Keratinocyte (primary cell): ENCODE results near the gene HDAC8. TPM values are rescaled to one million over a fixed set of nuclear protein-coding genes. Genes with fewer than 3 reads are reported as not detected.
"Not testable (repeated sequence)": the region's sequence is repeated elsewhere in the genome, so short reads cannot be mapped to it uniquely, and the experiment has no call there.

Source experiments
- DNase-seq: peaks from one replicate; pipeline ENCODE4 v3.0.0-alpha.2; 2011; ENCODE audit warnings: low read depth, missing footprints, low spot score
- FAIRE-seq: peaks from 2 replicates; lab custom pipeline; 2011; peaks lifted over from hg19 to GRCh38; lab: Jason Lieb, UNC
- H2AFZ ChIP-seq: 2 replicates; pipeline ENCODE4 v1.6.0; 2012; ENCODE audit warnings: low read length, control low read depth, inconsistent platforms; ENCODE audit not compliant: control insufficient read depth
- H3K27ac ChIP-seq: 2 replicates; pipeline ENCODE4 v1.5.1; 2011; ENCODE audit warnings: low read length; ENCODE audit not compliant: control insufficient read depth, insufficient read depth
- H3K27me3 ChIP-seq: 3 replicates; pipeline ENCODE4 v1.6.0; 2011; ENCODE audit warnings: low read length; ENCODE audit not compliant: control insufficient read depth, insufficient read depth; ENCODE audit errors: extremely low read depth
- H3K36me3 ChIP-seq, 2 experiments: 2 replicates in 1 of 2; 3 replicates in 1 of 2; pipeline ENCODE4 v1.5.1; 2011; ENCODE audit warnings: low read length in 2 of 2, mild to moderate bottlenecking in 1 of 2; ENCODE audit not compliant: control insufficient read depth in 2 of 2, insufficient read depth in 2 of 2; ENCODE audit errors: extremely low read depth in 1 of 2
- H3K4me1 ChIP-seq: 3 replicates; pipeline ENCODE4 v1.5.1; 2011; ENCODE audit warnings: low read length; ENCODE audit not compliant: control insufficient read depth, insufficient read depth; ENCODE audit errors: extremely low read depth
- H3K4me2 ChIP-seq: 3 replicates; pipeline ENCODE4 v1.6.0; 2011; ENCODE audit warnings: low read depth, low read length; ENCODE audit not compliant: control insufficient read depth, insufficient read depth; ENCODE audit errors: extremely low read depth
- H3K4me3 ChIP-seq, 3 experiments: fragments of 200-600 bp in 1 of 3; sonication (generic) in 1 of 3; 2 replicates in 2 of 3; 3 replicates in 1 of 3; pipeline ENCODE4 v1.5.1; 2011 to 2016; ENCODE audit warnings: low read length in 3 of 3, mild to moderate bottlenecking in 3 of 3, control low read depth in 2 of 3, inconsistent platforms in 1 of 3, low read depth in 1 of 3, mixed read lengths in 1 of 3, mixed run types in 1 of 3, moderate library complexity in 1 of 3; ENCODE audit not compliant: control insufficient read depth in 2 of 3, insufficient read depth in 2 of 3; ENCODE audit errors: extremely low read depth in 1 of 3
- H3K79me2 ChIP-seq: 2 replicates; pipeline ENCODE4 v1.6.0; 2012; ENCODE audit warnings: low read length; ENCODE audit not compliant: control insufficient read depth, insufficient read depth
- H3K9ac ChIP-seq: 3 replicates; pipeline ENCODE4 v1.6.0; 2011; ENCODE audit warnings: low read length; ENCODE audit not compliant: control insufficient read depth, insufficient read depth; ENCODE audit errors: extremely low read depth
- H3K9me1 ChIP-seq: 3 replicates; pipeline ENCODE4 v1.6.0; 2011; ENCODE audit warnings: low read length; ENCODE audit not compliant: control insufficient read depth, insufficient read depth; ENCODE audit errors: extremely low read depth
- H3K9me3 ChIP-seq: 2 replicates; pipeline ENCODE4 v1.5.1; 2012; ENCODE audit warnings: low read depth, low read length; ENCODE audit not compliant: control insufficient read depth
- H4K20me1 ChIP-seq: 3 replicates; pipeline ENCODE4 v1.6.0; 2011; ENCODE audit warnings: low read length; ENCODE audit not compliant: control insufficient read depth, insufficient read depth; ENCODE audit errors: extremely low read depth
- EZH2 ChIP-seq: IDR thresholded peaks from one replicate; pipeline ENCODE4 v1.6.1; 2012; ENCODE audit warnings: inconsistent platforms, mild to moderate bottlenecking, low read length, moderate library complexity
- dilution Hi-C: fragments of 300-500 bp; cut with MboI; formaldehyde crosslinking; loops from one replicate; pipeline ENCODE4 v1.7.0; 2020; ENCODE audit warnings: low sequenced_read_pairs; ENCODE audit not compliant: extremely low pct_ligation_motif_present
- polyA plus RNA-seq, 5 experiments: library from polyadenylated mRNA; depleted of rRNA in 3 of 5; stranded (reverse) in 3 of 5; stranded (forward) in 1 of 5; unstranded in 1 of 5; fragments of >200 nt; gene quantifications; 1 replicate in 1 of 5; 2 replicates in 3 of 5; 3 replicates in 1 of 5; pipeline versions ENCODE4 v1.2.1 to v1.2.3, GENCODE V29; 2011 to 2012; ENCODE audit warnings: missing spikeins in 2 of 5, low read depth in 1 of 5, low replicate concordance in 1 of 5
- TF ChIP-seq, protein P1 (sequence below), 3 experiments: IDR thresholded peaks in 1 of 3; conservative IDR thresholded peaks in 1 of 3; optimal IDR thresholded peaks in 1 of 3; 2 replicates in 2 of 3; 3 replicates in 1 of 3; pipeline versions ENCODE3 to v1.5.1; 2011; ENCODE audit warnings: low read length in 3 of 3, mild to moderate bottlenecking in 3 of 3, moderate library complexity in 2 of 3, control low read depth in 1 of 3, inconsistent platforms in 1 of 3; ENCODE audit not compliant: insufficient read depth in 2 of 3; ENCODE audit errors: extremely low read depth in 1 of 3

The HDAC8 gene
- polyA plus RNA-seq, 1 donor (not counting 4 experiments of a cell fraction or from before 2014, with no cell fraction given) = 27.3 TPM

- dilution Hi-C loops = no loop called here
- TF ChIP-seq, protein P1, sequence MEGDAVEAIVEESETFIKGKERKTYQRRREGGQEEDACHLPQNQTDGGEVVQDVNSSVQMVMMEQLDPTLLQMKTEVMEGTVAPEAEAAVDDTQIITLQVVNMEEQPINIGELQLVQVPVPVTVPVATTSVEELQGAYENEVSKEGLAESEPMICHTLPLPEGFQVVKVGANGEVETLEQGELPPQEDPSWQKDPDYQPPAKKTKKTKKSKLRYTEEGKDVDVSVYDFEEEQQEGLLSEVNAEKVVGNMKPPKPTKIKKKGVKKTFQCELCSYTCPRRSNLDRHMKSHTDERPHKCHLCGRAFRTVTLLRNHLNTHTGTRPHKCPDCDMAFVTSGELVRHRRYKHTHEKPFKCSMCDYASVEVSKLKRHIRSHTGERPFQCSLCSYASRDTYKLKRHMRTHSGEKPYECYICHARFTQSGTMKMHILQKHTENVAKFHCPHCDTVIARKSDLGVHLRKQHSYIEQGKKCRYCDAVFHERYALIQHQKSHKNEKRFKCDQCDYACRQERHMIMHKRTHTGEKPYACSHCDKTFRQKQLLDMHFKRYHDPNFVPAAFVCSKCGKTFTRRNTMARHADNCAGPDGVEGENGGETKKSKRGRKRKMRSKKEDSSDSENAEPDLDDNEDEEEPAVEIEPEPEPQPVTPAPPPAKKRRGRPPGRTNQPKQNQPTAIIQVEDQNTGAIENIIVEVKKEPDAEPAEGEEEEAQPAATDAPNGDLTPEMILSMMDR (optimal IDR thresholded peaks at IDR 0.05 in 1 of 3, IDR thresholded peaks at IDR 0.05 in 1 of 3, conservative IDR thresholded peaks at IDR 0.05 in 1 of 3; ENCODE audit: extremely low read depth in 1 of 3, insufficient read depth in 2 of 3, low read length in 3 of 3) = no peak
- no peak for TF ChIP-seq EZH2
- Histone ChIP-seq H4K20me1 (no peaks in the 10 kb centered on the region), H3K9me3 (no peaks in the 10 kb centered on the region), H3K9ac (no peak overlapping the region), H2AFZ (no peak overlapping the region), H3K4me2 (no peak overlapping the region), H3K36me3 (peaks cover 2% of the 10 kb centered on the region in 2 experiments), H3K79me2 (peaks cover 2% of the 10 kb centered on the region), H3K4me1 (no peaks in the 10 kb centered on the region), H3K9me1 (no peaks in the 10 kb centered on the region), H3K27ac (no peak overlapping the region), H3K27me3 (no peaks in the 10 kb centered on the region), H3K4me3 (no peak overlapping the region)
- FAIRE-seq = no peak
- no peak for DNase-seq
Observed at GRCh38 chrX:72566448-72566847, 6.2 kb downstream of the HDAC8 start.

DNA sequence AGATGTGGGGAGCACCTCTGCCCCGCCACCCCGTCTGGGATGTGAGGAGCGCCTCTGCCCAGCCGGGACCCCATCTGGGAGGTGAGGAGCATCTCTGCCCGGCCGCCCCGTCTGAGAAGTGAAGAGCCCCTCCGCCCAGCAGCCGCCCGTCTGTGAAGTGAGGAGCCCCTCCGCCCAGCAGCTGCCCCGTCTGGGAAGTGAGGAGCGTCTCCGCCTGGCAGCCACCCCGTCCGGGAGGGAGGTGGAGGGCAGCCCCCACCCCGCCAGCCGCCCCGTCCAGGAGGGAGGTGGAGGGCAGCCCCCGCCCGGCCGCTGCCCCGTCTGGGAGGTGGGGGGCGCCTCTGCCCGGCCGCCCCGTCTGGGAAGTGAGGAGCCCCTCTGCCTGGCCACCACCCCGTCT is 13.0 kb downstream of the HDAC8 start:
- DNase-seq = not testable (repeated sequence)

GRCh38 chrX:72554448-72555140 is 18.0 kb downstream of the HDAC8 start:
- H2AFZ ChIP-seq = no peak overlapping the region
- H3K79me2 ChIP-seq = no peaks in the 10 kb centered on the region
- H4K20me1 ChIP-seq = no peaks in the 10 kb centered on the region
- no peaks in the 10 kb centered on the region for H3K4me1 ChIP-seq
- no peaks in the 10 kb centered on the region for H3K9me3 ChIP-seq
- no peak overlapping the region for H3K4me2 ChIP-seq
- dilution Hi-C loops = no loop called here
- H3K36me3 ChIP-seq = no peaks in the 10 kb centered on the region
- no peak for FAIRE-seq
- H3K4me3 ChIP-seq = no peak overlapping the region
- no peak overlapping the region for H3K9ac ChIP-seq
- TF ChIP-seq, protein P1 (optimal IDR thresholded peaks at IDR 0.05 in 1 of 3, IDR thresholded peaks at IDR 0.05 in 1 of 3, conservative IDR thresholded peaks at IDR 0.05 in 1 of 3; ENCODE audit: extremely low read depth in 1 of 3, insufficient read depth in 2 of 3, low read length in 3 of 3) = no peak
- TF ChIP-seq EZH2 = no peak
- H3K27me3 ChIP-seq = no peaks in the 10 kb centered on the region
- no peak overlapping the region for H3K27ac ChIP-seq
- no peaks in the 10 kb centered on the region for H3K9me1 ChIP-seq
- no peak for DNase-seq

More for the DNA sequence above, 13.0 kb downstream of the HDAC8 start:
- H2AFZ ChIP-seq, H3K9me1 ChIP-seq, H3K27ac ChIP-seq, dilution Hi-C loops, H3K9ac ChIP-seq, FAIRE-seq, H3K27me3 ChIP-seq, H4K20me1 ChIP-seq, H3K4me1 ChIP-seq, H3K9me3 ChIP-seq, H3K4me3 ChIP-seq, H3K79me2 ChIP-seq, H3K36me3 ChIP-seq, H3K4me2 ChIP-seq: not testable (repeated sequence)

GRCh38 chrX:72552443-72552842 is 20.2 kb downstream of the HDAC8 start:
- H3K9ac ChIP-seq, H3K36me3 ChIP-seq, H4K20me1 ChIP-seq, H3K79me2 ChIP-seq, H3K4me1 ChIP-seq, DNase-seq, H3K9me1 ChIP-seq, H3K9me3 ChIP-seq, dilution Hi-C loops, H3K4me3 ChIP-seq, H3K4me2 ChIP-seq, H3K27ac ChIP-seq, H3K27me3 ChIP-seq, H2AFZ ChIP-seq, FAIRE-seq: not testable (repeated sequence)
